MCF 10A (cell line): ENCODE data around the gene COX10. TPM values are rescaled to one million over a fixed set of nuclear protein-coding genes. Genes with fewer than 3 reads are reported as not detected.

ENCODE experiments used
- BruUV-seq: library from RNA; stranded (reverse); fragments of 400-500 nt; replicated peaks from 2 replicates; lab custom pipeline; 2021; lab: Mats Ljungman, UMichigan
- CTCF ChIA-PET: fragments of 300-600 bp; sonication (Branson Sonifier 250); formaldehyde crosslinking; extraction: SDS; loops from one replicate; lab custom pipeline; 2021; ENCODE audit warnings: antibody characterized with exemption, inconsistent platforms; lab: Yijun Ruan, JAX
- POLR2A ChIA-PET: fragments of 300-600, 350-650 bp; sonication (Branson Sonifier 250); formaldehyde crosslinking; extraction: SDS; loops from one replicate; lab custom pipeline; 2020; ENCODE audit warnings: antibody characterized with exemption, inconsistent platforms; lab: Yijun Ruan, JAX
- DNase-seq: peaks from one replicate; pipeline ENCODE4 v3.0.0-alpha.2; 2018; ENCODE audit not compliant: unreplicated experiment
- H3K27ac Mint-ChIP-seq: one replicate; pipeline ENCODE4 v1.8.0; 2022; ENCODE audit warnings: mild to moderate bottlenecking, low read depth, mixed read lengths; ENCODE audit not compliant: unreplicated experiment
- H3K27me3 Mint-ChIP-seq: one replicate; pipeline ENCODE4 v1.8.0; 2022; ENCODE audit warnings: mixed read lengths; ENCODE audit not compliant: insufficient read depth, unreplicated experiment
- H3K36me3 Mint-ChIP-seq: one replicate; pipeline ENCODE4 v1.8.0; 2022; ENCODE audit warnings: mild to moderate bottlenecking, moderate library complexity, mixed read lengths; ENCODE audit not compliant: insufficient read depth, unreplicated experiment
- H3K4me1 Mint-ChIP-seq: one replicate; pipeline ENCODE4 v1.8.0; 2022; ENCODE audit warnings: mixed read lengths; ENCODE audit not compliant: insufficient read depth, unreplicated experiment
- H3K4me3 Mint-ChIP-seq: one replicate; pipeline ENCODE4 v1.8.0; 2022; ENCODE audit warnings: mild to moderate bottlenecking, moderate library complexity, mixed read lengths; ENCODE audit not compliant: unreplicated experiment
- H3K9me3 Mint-ChIP-seq: one replicate; pipeline ENCODE4 v1.8.0; 2022; ENCODE audit warnings: mixed read lengths; ENCODE audit not compliant: unreplicated experiment
- intact Hi-C: fragments of 100-400 bp; cut with micrococcal nuclease; formaldehyde crosslinking; loops from 2 replicates; pipeline ENCODE4 v1.14.1; 2022
- total RNA-seq: library from RNA; stranded (reverse); gene quantifications from 2 replicates; pipeline ENCODE4 v1.2.3, GENCODE V29; 2022
- TF ChIP-seq, protein P1 (sequence below): fragments of 200-600 bp; IDR thresholded peaks from one replicate; pipeline ENCODE4 v1.8.0; 2022; ENCODE audit warnings: antibody characterized with exemption, mild to moderate bottlenecking; ENCODE audit not compliant: unreplicated experiment

The COX10 gene
- total RNA-seq, 1 experiment from 2014 or later, result 21.0 TPM

- peaks cover 21% of the 10 kb centered on the region for H3K36me3 Mint-ChIP-seq
- TF ChIP-seq, protein P1, sequence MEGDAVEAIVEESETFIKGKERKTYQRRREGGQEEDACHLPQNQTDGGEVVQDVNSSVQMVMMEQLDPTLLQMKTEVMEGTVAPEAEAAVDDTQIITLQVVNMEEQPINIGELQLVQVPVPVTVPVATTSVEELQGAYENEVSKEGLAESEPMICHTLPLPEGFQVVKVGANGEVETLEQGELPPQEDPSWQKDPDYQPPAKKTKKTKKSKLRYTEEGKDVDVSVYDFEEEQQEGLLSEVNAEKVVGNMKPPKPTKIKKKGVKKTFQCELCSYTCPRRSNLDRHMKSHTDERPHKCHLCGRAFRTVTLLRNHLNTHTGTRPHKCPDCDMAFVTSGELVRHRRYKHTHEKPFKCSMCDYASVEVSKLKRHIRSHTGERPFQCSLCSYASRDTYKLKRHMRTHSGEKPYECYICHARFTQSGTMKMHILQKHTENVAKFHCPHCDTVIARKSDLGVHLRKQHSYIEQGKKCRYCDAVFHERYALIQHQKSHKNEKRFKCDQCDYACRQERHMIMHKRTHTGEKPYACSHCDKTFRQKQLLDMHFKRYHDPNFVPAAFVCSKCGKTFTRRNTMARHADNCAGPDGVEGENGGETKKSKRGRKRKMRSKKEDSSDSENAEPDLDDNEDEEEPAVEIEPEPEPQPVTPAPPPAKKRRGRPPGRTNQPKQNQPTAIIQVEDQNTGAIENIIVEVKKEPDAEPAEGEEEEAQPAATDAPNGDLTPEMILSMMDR, result no peak
- H3K27ac Mint-ChIP-seq, result no peak overlapping the region
- H3K4me3 Mint-ChIP-seq, result no peak overlapping the region
- H3K9me3 Mint-ChIP-seq, result no peaks in the 10 kb centered on the region
- CTCF ChIA-PET, result interaction anchor here (0.6 kb wide), 2 partner anchors 437 to 520 kb away, joined by 3 read pairs; no protein-coding TSS in a partner anchor
- no peak for DNase-seq
- H3K4me1 Mint-ChIP-seq, result peaks cover 2% of the 10 kb centered on the region
- H3K27me3 Mint-ChIP-seq, result no peaks in the 10 kb centered on the region
- BruUV-seq, result TSS peak; percentile 19
- intact Hi-C loops, result no loop called here
- POLR2A ChIA-PET, result interaction anchor here (0.6 kb wide), 1 partner anchor 1791 kb away, joined by 3 read pairs; no protein-coding TSS in a partner anchor
Measured at GRCh38 chr17:14033166-14033565, 36.1 kb upstream of the COX10 start.

GRCh38 chr17:14037453-14037852 is 31.9 kb upstream of the COX10 start:
- ChIA-PET POLR2A (no interaction called here), CTCF (interaction anchor here (0.7 kb wide), 1 partner anchor 9 kb away, joined by 3 read pairs; no protein-coding TSS in a partner anchor)
- peaks cover 14% of the 10 kb centered on the region for H3K4me1 Mint-ChIP-seq
- no TSS peak for BruUV-seq
- no peaks in the 10 kb centered on the region for H3K27me3 Mint-ChIP-seq
- TF ChIP-seq, protein P1, result no peak
- H3K27ac Mint-ChIP-seq, result no peak overlapping the region
- peaks cover 15% of the 10 kb centered on the region for H3K9me3 Mint-ChIP-seq
- H3K4me3 Mint-ChIP-seq, result no peak overlapping the region
- intact Hi-C loops, result no loop called here
- DNase-seq, result no peak
- H3K36me3 Mint-ChIP-seq, result peaks cover 15% of the 10 kb centered on the region

GRCh38 chr17:14038206-14038605 is 31.1 kb upstream of the COX10 start:
- Mint-ChIP-seq H3K9me3 (peaks cover 15% of the 10 kb centered on the region), H3K4me1 (peaks cover 14% of the 10 kb centered on the region), H3K36me3 (peaks cover 10% of the 10 kb centered on the region), H3K27me3 (no peaks in the 10 kb centered on the region), H3K27ac (peak overlapping the region; percentile 24), H3K4me3 (no peak overlapping the region)
- intact Hi-C loops, result no loop called here
- TF ChIP-seq, protein P1, result no peak
- no TSS peak for BruUV-seq
- ChIA-PET POLR2A (no interaction called here), CTCF (no interaction called here)
- DNase-seq, result no peak

- intact Hi-C loops, result no loop called here
- Mint-ChIP-seq H3K27me3 (no peaks in the 10 kb centered on the region), H3K36me3 (no peaks in the 10 kb centered on the region), H3K4me3 (no peak overlapping the region), H3K27ac (no peak overlapping the region), H3K4me1 (peaks cover 14% of the 10 kb centered on the region), H3K9me3 (peaks cover 15% of the 10 kb centered on the region)
- BruUV-seq, result no TSS peak
- no peak for DNase-seq
- TF ChIP-seq, protein P1, result no peak
- CTCF ChIA-PET, result interaction anchor here (1.1 kb wide), 1 partner anchor 258 kb away, joined by 4 read pairs; the partner anchor contains the start of gene HS3ST3B1
- POLR2A ChIA-PET, result no interaction called here
Measured at GRCh38 chr17:14042411-14042810, 26.9 kb upstream of the COX10 start.
